Dermis microvascular lymphatic vessel endothelial cell (primary cell): ENCODE data around the gene CRIM1. TPM values are rescaled to one million over a fixed set of nuclear protein-coding genes. Genes with fewer than 3 reads are reported as not detected.
"Not testable (repeated sequence)": the region's sequence is repeated elsewhere in the genome, so short reads cannot be mapped to it uniquely, and the experiment has no call there.

Experiments used
- DNase-seq, 2 donors: peaks; one replicate each; pipeline versions ENCODE4 v3.0.0 to v3.0.0-alpha.2; 2010; ENCODE audit warnings: low read depth in 2 of 2
- total RNA-seq: library from RNA; depleted of rRNA; stranded (reverse); fragments of >200 nt; gene quantifications from 2 replicates; pipeline ENCODE4 v1.2.1, GENCODE V29; 2014

The CRIM1 gene
- total RNA-seq, 1 donor from 2014 or later = 375 TPM

DNA sequence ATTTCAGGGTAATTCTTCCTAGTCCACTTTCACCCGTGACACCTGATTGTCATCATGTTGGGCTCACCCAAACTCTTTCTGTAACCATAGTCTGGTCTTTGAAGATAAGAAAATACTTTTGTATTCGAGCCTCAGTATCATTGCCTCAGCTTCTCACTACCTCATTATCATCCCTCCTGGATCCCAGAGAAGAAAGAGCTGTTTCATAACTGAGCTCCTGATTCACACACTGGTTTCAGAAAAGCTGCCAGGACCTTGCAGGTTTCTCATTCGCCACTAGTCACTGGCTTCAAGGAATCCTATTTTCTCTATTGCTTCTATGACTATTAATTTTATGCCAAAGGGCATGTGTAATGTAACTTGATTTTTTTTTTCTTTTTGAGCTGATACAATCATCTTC, 2.9 kb upstream of the CRIM1 start:
- DNase-seq = peak in 1 of 2 donors; percentile 33

DNA sequence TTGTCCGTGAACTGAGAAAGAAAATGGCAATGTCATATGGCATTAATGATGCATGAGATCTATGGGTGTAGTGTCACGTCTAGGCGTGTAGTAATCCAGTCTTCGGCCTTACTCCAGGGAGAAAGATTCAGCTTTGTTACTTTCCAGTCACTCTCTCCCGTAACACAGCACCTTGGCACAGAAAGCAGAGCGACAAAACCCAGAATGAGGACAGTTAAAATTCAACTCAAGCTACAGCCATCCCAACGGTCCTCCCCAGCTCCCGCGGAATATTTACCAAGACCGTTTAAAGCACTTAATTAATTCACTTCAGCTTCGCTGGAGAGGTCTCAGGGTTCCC, 797 bp upstream of the CRIM1 start:
- DNase-seq = peak in 1 of 2 donors; percentile 13

DNA sequence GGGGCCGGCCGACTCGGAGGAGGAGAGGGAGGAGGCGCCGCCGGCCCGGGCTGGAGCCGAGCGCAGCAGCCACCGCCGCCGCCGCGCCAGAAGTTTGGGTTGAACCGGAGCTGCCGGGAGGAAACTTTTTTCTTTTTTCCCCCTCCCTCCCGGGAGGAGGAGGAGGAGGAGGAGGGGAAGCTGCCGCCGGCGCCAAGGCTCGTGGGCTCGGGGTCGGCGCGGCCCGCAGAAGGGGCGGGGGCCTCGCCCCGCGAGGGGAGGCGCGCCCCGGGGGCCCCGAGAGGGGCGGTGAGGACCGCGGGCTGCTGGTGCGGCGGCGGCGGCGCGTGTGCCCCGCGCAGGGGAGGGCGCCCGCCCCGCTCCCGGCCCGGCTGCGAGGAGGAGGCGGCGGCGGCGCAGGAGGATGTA, 316 bp downstream of the CRIM1 start:
- DNase-seq = no peak

DNA sequence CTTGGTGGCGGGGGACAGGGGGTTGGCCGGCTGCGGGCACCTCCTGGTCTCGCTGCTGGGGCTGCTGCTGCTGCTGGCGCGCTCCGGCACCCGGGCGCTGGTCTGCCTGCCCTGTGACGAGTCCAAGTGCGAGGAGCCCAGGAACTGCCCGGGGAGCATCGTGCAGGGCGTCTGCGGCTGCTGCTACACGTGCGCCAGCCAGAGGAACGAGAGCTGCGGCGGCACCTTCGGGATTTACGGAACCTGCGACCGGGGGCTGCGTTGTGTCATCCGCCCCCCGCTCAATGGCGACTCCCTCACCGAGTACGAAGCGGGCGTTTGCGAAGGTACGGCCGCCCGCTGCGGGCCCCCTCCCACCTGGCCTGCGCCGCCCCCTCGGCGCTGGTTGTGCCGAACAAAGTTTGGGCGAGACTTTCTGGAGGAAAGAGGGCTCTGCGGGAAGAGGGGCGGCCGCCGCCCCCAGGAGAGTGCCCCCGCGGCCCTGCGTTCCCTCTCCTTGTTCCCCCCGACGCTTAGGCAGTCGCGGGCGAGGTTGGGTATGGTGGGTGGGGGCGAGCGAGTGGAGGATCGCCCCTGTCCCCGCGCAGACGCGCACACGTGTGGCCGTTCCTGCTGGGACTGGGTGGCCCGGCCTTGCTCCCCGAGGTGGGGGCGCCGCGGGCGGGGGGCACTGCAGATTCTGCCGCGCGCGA, 866 bp downstream of the CRIM1 start:
- peak in 1 of 2 donors; percentile 38 for DNase-seq

DNA sequence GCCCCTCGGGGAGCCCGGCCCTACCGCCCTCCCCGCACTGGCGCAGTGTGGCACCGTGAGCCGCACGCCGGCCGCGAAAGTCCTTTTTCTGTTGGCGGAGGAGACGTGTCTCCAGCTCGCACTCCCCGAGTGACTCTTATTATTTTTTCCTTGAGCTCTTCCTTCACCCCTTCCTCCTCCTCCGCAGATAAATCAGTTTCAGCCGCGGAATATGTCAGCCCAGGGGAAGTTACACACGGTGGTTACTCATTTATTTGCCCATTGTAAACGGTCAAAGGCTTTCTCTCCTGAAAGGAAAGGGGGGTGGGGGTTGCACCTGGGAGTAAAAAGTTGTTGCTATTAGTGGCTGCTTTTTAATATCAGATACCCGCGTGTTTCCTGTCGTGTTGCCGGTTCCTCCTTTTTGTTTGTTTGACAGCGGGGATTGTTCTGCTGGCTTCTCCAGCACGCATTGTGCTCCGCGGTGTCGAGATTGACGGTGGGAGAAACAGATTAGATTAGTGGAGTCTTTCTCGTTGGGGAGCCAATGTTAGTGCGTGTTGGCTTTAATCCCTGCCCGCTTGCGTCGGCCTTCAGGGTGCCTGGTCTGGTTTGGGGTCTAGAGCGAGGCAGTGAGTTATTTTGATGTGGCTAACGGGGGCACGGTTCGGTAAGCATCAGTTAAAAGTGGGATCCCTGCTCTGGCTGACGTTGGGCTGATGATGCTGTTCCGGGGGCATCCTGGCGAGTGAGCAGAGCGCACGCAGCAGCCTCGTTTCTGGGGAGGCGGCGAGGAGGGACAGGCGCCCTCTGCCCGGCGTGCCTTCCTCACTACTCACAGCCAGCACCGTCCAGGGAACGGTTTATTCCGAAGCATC, 1.6 kb downstream of the CRIM1 start:
- DNase-seq = peak in 1 of 2 donors; percentile 86

DNA sequence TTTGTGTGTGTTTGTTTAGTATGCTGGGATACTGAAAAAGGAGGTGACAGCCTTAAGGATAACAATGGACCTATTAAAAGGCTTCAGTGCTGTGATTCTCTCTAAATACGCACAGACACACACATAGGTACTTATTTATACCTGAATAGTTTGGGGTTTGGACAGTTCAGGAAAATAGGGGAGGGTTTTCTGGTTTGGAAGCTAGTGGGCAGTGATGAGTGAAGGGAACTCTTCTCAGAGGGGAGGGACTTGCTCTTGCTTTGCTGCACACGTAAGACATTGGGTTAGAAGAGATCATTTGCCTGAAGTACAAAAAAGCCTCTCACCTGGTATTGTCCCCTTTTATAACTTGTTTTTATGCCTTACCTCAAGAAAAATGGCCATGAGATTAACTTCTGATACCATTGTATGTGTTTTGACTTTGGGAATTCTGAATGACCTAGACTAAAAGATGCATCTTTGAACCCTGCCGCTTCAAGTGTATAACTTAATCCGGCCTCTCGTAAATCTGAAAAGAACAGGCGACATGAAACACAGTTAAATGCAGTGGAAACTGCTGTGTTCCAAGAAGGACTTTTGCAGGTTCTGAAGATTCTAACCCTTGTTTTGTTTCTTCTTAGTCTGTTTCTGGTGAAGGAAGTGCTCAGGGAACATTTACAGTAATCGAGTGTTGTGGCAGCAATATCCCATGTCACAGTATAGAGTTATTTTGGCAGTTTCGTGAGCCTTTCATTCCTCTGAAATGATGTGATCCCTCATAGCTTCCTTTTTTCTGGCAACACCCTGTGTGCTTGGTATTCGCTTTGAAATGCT, 2.5 kb downstream of the CRIM1 start:
- DNase-seq = peak in 1 of 2 donors; percentile 79

DNA sequence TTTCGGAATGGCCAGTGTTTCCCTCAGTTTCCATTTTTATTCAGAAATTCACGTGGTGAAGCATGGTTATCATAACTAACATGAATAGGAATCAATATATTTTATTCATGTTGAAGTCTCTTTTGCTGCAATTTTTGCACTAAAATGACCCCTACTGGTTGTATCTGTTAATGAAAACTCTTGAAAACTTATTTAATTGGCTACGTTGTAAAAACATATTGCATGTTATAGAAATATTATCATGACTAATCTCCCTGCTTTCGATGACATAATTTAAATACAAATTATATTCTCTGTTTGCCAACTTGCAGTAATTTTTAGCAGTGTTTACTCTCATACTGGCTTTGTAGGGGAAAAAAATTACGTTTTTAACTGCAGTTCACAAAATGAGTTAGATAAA, 3.5 kb downstream of the CRIM1 start:
- DNase-seq = peak in 1 of 2 donors; percentile 42

DNA sequence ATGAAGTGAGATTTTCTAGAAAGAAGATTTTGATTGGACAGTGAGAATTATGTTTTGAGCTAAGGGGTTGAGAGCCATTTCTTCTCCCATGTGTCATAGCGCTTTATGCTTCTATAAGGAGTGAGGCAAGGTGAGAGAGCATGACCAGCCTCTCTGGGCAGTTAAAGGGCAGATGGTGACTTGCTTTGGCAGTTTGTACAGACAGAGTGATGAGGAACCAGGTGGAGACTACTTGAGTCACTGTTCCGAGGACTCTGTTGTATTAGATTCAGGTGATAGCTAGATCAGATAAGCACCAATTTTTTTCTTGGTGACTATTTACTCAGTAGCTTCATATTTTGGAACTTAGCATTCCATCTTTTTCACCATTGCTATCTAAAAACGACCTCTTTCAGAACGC, 4.5 kb downstream of the CRIM1 start:
- DNase-seq = peak in 1 of 2 donors; percentile 35

DNA sequence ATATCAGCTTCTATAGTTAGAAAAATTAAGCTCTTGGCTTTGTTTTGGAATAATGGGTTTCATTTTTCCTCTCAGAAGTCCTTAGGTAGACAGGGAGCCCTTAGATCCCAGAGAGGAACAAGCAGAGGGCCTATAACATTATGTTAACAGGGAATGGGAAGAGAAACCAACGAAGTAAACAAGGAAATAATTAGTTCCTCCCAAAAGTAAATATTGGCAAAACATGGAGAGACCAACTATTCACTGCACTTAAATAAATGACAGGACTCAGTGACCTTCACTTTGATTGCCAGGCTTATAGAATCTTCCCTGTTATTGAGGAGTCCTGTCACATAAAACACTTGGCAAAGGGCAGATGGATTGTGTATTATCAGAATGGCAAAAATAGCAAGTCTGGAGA, 5.3 kb downstream of the CRIM1 start:
- no peak for DNase-seq

DNA sequence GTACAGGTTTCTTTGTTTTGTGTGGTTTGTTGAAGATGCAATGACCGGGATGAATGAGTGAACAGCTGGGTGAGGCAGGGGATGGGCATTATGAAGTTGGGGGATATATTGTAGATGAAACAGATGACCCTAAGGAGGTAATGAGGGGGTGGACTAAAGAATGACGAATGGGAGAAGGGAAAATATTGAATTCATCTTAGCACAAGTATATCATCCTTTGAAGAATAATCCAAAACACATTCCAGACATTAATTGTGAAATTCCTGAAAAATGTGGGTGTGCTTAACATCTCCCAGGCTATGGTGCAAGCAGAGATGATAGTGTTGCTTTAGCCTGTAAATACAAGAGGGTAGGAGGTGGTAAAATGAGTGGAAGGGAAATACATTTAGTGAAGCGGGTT, 5.8 kb downstream of the CRIM1 start:
- DNase-seq = no peak

DNA sequence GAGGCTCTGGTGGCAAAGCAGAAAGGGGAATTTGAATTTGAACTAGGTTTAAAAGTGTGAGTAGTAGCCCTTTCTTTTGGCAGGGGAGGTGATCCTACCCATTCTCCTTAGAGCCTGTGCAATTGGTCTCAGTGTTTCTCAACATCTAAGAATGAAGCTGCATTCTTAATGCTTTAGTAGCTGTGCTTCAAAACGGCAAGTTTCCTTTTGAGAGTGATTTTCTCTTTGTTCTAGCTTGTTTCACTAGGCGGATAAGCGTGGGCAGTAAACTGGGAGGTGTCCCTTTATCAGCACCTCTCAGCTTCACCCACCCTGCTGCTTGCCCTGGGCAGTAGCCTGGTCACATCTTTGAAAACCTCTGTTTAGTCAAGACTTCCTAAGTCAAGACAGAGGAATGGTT, 6.7 kb downstream of the CRIM1 start:
- DNase-seq = peak in 1 of 2 donors; percentile 23

DNA sequence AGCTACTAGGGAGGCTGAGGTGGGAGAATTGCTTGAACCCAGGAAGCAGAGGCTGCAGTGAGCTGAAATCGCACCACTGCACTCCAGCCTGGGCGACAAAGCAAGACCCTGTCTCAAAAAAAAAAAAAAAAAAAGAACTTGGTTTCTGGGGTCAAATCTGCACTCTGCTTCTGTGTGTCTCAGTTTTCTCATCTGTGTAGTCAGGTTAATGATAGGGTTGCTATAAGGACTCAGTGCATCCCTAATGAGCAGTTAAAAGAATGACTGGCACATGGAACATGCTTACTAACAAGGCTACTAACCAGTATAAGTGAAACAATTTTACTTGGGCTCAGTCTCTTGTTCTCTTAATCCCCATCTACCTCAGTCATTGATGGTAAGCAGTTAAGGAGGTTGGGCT, 7.5 kb downstream of the CRIM1 start:
- DNase-seq = not testable (repeated sequence)

DNA sequence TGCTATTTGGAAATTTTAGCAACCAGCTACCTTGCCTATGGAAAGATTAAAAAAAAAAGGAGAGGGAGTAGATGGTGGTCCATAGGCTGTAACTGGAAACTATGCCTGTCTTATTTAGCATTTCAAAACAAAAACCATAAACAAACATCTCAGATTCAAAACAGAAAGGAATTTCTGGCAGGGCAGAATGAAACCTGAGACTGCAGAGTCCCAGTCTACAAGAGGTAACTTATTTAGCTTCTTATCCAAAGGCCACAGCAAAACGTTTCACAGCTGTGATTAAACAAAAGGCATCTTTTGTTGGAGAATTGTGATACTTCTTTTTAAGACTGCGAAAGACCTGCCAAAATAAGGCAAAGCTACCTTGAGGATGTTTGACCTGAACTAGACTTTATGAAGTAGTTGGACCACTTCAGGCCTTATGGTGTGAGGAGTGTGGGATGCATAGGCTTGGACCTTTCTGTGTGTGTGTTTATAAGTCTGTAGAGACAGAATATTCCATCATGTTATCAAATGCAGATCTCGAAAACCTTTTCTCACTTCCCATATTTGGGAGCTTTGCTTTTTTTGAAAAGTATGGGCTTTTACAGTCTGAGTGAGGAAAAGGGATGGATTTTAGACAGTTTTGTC, 11.0 kb downstream of the CRIM1 start:
- no peak for DNase-seq

DNA sequence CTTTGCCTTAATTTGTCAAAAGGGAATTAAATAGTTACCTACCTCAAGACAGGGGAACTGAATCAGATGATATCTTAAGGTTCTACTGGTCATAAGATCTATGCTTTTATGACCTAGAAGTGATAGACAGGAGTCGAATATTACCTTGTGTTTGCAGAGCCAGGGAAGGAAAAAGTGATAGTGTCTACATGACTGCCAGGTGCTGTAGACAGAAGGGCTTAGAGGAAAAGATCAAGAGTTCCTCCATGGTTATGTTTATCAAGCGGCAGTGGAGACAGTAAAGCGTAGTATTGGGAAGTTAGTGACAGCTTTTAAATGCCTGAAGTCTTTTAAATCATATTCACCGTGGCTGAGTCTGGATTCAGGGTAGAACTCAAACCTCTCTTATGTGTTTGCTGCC, 11.9 kb downstream of the CRIM1 start:
- no peak for DNase-seq

DNA sequence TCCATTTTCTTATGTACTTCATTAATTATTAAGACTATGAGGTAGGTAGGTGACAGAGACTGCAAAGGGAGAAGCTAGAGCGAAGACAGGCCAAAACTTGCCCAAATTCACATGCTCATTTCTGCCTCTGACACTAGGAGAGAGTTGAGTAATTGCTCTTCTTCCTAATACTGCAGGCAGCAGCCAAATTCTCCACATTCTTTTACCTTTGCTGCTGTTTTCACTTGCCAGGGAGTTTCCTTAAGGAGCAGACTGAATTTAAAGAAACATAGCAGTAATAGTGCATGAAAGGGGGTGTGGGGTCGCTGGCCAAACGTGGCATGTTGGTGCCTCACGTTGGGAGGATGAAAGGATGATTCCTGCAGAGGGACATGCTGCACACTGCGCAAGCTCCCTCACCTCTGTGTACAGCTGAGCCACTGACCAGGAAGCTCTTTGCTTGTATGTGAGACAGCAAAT, 12.3 kb downstream of the CRIM1 start:
- DNase-seq = no peak

DNA sequence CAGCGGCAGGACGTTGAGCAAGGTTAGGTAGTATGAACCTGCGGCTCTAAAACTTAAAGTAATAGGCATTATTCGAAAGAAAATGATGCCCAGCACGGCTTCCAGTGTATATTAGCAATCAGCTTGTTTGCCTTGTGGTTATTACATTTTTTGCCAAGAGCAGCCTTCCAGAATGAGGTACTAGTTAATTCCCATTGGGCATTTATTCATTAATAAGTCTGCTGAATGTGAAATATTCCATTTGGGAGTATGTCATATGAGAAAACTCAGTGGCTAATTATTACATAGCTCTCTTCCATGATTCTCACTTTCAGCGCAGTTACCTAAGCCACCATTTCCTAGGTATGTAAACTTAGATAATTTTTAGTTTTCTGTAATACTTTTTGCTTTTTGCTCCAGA, 12.9 kb downstream of the CRIM1 start:
- DNase-seq = no peak

DNA sequence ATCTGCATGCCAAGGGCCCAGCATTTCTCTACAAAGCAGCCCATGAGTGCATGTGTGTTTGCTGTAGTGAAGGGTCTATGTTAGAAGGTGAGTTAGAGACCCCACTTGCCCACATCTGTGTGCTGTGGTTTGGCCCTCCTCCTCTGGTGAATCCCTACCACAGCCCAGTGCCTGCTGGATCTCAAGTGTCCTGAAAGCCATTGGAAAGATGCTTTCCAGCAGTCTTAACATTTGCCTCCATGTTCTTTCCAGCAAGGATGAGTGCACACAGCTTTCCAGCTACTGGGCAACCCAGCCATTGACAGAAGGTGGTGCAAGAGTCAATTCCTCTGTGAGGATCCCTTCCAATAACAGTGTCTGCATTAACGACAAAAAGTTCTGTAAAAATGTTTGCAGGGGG, 13.6 kb downstream of the CRIM1 start:
- DNase-seq = no peak

DNA sequence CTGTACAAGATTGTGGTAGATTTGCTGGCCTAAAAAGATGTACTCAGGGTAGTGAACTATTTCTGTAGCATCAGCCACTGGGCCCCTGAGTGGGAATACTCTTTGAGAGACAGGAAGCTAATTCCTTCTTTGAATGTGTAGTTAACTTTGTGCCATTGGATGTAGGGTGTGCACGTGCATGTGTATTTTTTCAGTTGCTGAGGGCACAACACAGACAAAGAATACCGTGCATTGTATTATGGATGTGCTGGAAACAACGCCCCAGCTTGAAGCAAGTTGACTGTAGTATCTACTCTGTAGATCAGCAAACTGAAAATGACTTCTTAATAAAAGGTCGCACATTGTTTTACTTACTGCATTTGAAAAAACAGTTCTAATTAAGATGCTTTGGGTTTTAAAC, 14.1 kb downstream of the CRIM1 start:
- peak in 1 of 2 donors; percentile 60 for DNase-seq

DNA sequence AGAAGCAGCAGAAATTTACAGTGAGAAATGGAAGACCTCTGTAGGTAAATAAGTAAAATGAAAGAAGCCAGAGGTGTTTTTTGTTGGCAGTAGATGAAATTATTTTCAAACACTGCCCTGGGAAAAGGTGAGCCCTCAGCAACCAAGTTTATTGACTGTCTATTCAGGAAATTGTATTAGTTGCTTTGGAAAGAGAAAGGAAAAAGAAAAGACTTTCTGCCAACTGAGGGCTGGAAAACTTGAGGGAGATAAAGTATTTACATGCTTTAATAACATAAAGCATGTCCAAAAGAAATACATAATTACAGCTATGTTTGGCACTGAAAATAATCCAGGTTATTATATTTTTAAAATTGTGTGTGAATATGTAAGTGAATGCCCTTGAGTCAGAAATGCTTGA, 14.7 kb downstream of the CRIM1 start:
- peak in 1 of 2 donors; percentile 49 for DNase-seq

DNA sequence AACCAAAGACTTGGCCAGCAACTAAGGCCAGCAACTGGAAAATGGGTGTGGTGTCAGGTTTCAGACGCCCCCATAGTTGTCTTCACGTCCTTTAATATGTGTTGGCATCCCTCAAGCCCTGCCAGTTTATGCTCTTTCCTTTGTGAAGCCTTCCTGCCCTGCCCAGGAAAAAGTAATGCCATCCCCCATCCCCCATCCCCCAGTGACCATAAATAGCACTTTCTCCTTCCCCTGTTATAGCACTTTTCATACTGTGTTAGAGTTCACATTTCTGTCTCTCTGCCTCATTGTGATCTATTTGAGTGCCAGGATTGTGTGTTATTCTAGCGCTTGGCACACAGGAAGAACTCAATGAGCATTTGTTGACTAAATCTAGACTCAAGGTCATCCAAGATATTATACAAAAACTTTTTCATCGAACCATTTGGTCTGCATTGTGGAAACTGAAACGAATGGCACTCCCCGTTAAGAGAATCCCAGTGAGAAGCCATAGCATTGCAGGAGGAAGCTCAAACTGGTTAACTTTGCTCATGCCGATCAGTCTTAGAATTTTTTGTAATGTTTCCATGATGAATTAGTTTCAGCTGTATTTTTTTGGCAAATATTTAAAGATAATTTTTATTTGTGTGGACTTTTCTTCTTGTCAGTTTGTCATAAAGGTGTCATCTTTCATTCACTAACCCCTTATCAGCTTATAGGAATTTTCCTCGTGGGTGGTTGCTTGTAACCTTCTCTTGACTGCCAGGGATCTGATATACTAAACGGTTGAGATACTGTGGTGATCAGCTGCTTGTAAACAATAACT, 15.7 kb downstream of the CRIM1 start:
- DNase-seq = peak in 1 of 2 donors; percentile 70

DNA sequence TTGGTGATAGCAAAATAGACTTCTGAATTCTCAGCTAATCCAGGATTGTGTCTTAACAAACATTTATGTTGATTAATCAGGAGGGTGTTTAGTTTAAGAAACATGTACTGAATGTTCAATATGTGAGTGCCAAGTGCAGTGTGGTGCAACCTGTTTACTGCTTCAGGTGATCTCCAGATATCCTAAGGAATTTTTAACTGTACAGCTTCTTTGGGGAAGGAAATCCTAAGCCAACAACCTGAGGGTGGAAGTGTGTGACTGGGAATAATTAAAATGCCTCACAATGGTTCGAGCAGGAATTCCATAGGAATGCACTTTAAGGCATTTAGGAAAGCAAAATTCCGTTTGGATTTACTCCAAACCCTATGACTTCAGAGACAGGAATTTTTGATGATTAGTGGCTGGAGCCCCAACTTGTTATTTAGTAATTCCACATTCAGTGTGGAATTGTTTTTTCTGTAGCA, 16.4 kb downstream of the CRIM1 start:
- peak in 1 of 2 donors; percentile 80 for DNase-seq
